ENCODE data around the gene SLC38A11. TPM values are rescaled to one million over a fixed set of nuclear protein-coding genes. Genes with fewer than 3 reads are reported as not detected.

SLC38A11 gene
- total and polyA plus RNA-seq, 2 of the 13 experiments (the other 11 are each of a cell fraction or from before 2014, with no cell fraction given), result 14.0 to 14.3 TPM

DNA sequence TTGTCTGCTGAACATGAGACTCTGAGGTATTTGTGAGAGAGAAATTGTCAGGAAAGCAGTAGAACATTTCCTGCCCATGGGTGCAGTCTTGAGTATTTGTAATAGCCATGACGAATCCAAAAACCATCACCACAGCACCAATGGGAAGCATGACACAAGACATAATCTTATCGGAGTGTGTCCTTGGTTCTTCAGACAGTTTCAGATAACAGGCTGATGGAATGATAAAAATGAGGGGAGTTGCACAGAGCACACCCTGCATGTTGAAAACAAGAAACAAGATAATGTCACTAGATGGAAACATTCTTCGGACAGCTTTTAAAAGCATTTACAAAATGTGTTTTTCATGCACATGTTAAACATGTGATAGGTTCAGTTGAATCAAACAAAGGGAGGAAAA is 56.9 kb downstream of the SLC38A11 start (continued):
- TF ChIP-seq MIER3 (CRISPR knock-in tag; IDR thresholded peaks at IDR 0.05; ENCODE audit: borderline replicate concordance), result peak; percentile 61; the same call in 1 of the 2 replicates
- TF ChIP-seq, protein P1, sequence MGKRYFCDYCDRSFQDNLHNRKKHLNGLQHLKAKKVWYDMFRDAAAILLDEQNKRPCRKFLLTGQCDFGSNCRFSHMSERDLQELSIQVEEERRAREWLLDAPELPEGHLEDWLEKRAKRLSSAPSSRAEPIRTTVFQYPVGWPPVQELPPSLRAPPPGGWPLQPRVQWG (CRISPR knock-in tag; IDR thresholded peaks at IDR 0.05; ENCODE audit: borderline replicate concordance, low read depth), result no peak
- no peak for TF ChIP-seq ZBTB7A (CRISPR knock-in tag; IDR thresholded peaks at IDR 0.05)
- TF ChIP-seq ZNF7 (CRISPR knock-in tag; IDR thresholded peaks at IDR 0.05), result no peak
- TF ChIP-seq TRIM24 (CRISPR knock-in tag; IDR thresholded peaks at IDR 0.05), result no peak
- TF ChIP-seq CBX2 (IDR thresholded peaks at IDR 0.05; ENCODE audit: low read depth, low read length), result no peak
- no peak for TF ChIP-seq CBX2 (CRISPR knock-in tag; IDR thresholded peaks at IDR 0.05; ENCODE audit: low read depth)
- TF ChIP-seq ZNF329 (CRISPR knock-in tag; IDR thresholded peaks at IDR 0.05; ENCODE audit: low read depth), result no peak
- no peak for TF ChIP-seq NCOA5 (CRISPR knock-in tag; IDR thresholded peaks at IDR 0.05)
- TF ChIP-seq FOXJ3 (CRISPR knock-in tag; IDR thresholded peaks at IDR 0.05; ENCODE audit: borderline replicate concordance), result peak; percentile 67; the same call in 1 of the 2 replicates
- TF ChIP-seq, protein P2, sequence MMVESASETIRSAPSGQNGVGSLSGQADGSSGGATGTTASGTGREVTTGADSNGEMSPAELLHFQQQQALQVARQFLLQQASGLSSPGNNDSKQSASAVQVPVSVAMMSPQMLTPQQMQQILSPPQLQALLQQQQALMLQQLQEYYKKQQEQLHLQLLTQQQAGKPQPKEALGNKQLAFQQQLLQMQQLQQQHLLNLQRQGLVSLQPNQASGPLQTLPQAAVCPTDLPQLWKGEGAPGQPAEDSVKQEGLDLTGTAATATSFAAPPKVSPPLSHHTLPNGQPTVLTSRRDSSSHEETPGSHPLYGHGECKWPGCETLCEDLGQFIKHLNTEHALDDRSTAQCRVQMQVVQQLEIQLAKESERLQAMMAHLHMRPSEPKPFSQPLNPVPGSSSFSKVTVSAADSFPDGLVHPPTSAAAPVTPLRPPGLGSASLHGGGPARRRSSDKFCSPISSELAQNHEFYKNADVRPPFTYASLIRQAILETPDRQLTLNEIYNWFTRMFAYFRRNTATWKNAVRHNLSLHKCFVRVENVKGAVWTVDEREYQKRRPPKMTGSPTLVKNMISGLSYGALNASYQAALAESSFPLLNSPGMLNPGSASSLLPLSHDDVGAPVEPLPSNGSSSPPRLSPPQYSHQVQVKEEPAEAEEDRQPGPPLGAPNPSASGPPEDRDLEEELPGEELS (CRISPR knock-in tag; IDR thresholded peaks at IDR 0.05), result peak; percentile 78
- TF ChIP-seq GATAD2A (CRISPR knock-in tag; IDR thresholded peaks at IDR 0.05), result peak; percentile 95
- TF ChIP-seq, protein P3, sequence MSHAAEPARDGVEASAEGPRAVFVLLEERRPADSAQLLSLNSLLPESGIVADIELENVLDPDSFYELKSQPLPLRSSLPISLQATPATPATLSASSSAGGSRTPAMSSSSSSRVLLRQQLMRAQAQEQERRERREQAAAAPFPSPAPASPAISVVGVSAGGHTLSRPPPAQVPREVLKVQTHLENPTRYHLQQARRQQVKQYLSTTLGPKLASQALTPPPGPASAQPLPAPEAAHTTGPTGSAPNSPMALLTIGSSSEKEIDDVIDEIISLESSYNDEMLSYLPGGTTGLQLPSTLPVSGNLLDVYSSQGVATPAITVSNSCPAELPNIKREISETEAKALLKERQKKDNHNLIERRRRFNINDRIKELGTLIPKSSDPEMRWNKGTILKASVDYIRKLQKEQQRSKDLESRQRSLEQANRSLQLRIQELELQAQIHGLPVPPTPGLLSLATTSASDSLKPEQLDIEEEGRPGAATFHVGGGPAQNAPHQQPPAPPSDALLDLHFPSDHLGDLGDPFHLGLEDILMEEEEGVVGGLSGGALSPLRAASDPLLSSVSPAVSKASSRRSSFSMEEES (CRISPR knock-in tag; IDR thresholded peaks at IDR 0.05), result peak; percentile 87
- no peak for TF ChIP-seq ZNF234 (CRISPR knock-in tag; conservative IDR thresholded peaks at IDR 0.05)
- no peak for TF ChIP-seq SMYD3 (CRISPR knock-in tag; IDR thresholded peaks at IDR 0.05)
- no peak for TF ChIP-seq ZNF44 (CRISPR knock-in tag; IDR thresholded peaks at IDR 0.05)
- TF ChIP-seq ZNF790 (CRISPR knock-in tag; IDR thresholded peaks at IDR 0.05; ENCODE audit: borderline replicate concordance), result no peak
- TF ChIP-seq, protein P4, sequence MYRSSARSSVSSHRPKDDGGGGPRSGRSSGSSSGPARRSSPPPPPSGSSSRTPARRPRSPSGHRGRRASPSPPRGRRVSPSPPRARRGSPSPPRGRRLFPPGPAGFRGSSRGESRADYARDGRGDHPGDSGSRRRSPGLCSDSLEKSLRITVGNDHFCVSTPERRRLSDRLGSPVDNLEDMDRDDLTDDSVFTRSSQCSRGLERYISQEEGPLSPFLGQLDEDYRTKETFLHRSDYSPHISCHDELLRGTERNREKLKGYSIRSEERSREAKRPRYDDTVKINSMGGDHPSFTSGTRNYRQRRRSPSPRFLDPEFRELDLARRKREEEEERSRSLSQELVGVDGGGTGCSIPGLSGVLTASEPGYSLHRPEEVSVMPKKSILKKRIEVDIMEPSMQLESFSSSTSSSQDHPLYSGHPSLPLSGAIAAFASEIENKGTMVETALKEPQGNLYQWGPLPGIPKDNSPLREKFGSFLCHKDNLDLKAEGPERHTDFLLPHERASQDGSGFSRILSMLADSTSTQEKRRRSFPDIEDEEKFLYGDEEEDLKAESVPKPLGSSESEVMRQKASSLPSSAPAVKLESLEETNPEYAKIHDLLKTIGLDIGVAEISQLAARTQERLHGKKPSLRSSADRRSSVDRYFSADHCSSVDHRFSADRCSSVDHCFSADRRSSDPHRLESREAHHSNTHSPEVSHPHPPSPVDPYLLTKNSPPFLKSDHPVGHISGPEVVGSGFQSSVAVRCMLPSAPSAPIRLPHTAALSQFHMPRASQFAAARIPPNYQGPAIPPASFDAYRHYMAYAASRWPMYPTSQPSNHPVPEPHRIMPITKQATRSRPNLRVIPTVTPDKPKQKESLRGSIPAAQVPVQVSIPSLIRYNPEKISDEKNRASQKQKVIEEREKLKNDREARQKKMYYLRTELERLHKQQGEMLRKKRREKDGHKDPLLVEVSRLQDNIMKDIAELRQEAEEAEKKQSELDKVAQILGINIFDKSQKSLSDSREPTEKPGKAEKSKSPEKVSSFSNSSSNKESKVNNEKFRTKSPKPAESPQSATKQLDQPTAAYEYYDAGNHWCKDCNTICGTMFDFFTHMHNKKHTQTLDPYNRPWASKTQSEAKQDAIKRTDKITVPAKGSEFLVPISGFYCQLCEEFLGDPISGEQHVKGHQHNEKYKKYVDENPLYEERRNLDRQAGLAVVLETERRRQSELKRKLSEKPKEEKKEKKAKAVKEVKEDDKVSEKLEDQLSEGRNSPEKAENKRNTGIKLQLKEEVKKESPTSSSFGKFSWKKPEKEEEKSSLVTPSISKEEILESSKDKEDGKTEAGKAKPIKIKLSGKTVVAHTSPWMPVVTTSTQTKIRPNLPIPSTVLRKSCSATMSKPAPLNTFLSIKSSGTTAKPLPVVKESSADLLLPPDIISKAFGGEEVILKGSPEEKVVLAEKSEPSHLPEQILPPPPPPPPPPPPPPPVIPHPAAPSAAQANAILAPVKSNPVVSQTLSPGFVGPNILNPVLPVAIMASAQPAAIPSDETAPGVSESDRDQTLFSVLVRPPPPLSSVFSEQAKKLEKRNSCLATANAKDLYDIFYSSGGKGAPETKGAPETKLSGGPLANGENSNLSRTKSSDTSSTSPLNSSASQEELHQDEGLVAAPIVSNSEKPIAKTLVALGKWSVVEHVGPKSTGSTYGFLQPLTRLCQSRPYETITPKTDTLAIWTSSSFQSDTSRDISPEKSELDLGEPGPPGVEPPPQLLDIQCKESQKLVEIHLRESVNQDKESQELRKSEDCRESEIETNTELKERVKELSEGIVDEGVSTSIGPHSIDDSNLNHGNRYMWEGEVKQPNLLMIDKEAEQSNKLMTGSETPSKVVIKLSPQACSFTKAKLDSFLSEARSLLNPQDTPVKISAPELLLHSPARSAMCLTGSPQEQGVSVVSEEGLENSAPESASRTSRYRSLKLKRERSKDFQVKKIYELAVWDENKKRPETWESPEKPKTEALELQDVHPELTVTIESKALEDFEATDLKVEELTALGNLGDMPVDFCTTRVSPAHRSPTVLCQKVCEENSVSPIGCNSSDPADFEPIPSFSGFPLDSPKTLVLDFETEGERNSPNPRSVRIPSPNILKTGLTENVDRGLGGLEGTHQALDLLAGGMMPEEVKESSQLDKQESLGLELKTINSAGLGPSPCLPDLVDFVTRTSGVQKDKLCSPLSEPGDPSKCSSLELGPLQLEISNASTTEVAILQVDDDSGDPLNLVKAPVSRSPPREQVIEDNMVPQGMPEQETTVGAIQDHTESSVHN (CRISPR knock-in tag; IDR thresholded peaks at IDR 0.05), result no peak

All from HepG2 (cell line).